Stimulated activated CD8-positive, alpha-beta memory T cell treated with anti-CD3 and anti-CD28 coated beads, Interleukin-12 subunit alpha, Interleukin-12 subunit beta, amount 100 ng/mL, for 4 hours (primary cell): ENCODE data around the gene RNF180.
"Not testable (repeated sequence)": the region's sequence is repeated elsewhere in the genome, so short reads cannot be mapped to it uniquely, and the experiment has no call there.

Experiments
- DNase-seq: peaks from one replicate; pipeline ENCODE4 v3.0.0-alpha.2; 2020; ENCODE audit warnings: low read depth

Gene RNF180

GRCh38 chr5:64397552-64397951, 231.9 kb downstream of the RNF180 start:
- no peak for DNase-seq

GRCh38 chr5:64398735-64399134, 233.1 kb downstream of the RNF180 start:
- DNase-seq: not testable (repeated sequence)

- DNase-seq: not testable (repeated sequence)
Observed at GRCh38 chr5:64407103-64407825, 241.6 kb downstream of the RNF180 start.

GRCh38 chr5:64417390-64417789, 251.7 kb downstream of the RNF180 start:
- no peak for DNase-seq

GRCh38 chr5:64418013-64418412, 252.4 kb downstream of the RNF180 start:
- DNase-seq: no peak
